IPS-NIHi7 (cell line): ENCODE measurements around the gene PRPF40B.
A peak's percentile ranks its signal among the peaks of the same experiment; 100 is the strongest.
"Not testable (repeated sequence)": the region's sequence is repeated elsewhere in the genome, so short reads cannot be mapped to it uniquely, and the experiment has no call there.

Experiments
- DNase-seq: peaks from one replicate; pipeline ENCODE4 v3.0.0; 2012; ENCODE audit warnings: mixed read lengths; ENCODE audit errors: extremely low spot score

PRPF40B gene

DNA sequence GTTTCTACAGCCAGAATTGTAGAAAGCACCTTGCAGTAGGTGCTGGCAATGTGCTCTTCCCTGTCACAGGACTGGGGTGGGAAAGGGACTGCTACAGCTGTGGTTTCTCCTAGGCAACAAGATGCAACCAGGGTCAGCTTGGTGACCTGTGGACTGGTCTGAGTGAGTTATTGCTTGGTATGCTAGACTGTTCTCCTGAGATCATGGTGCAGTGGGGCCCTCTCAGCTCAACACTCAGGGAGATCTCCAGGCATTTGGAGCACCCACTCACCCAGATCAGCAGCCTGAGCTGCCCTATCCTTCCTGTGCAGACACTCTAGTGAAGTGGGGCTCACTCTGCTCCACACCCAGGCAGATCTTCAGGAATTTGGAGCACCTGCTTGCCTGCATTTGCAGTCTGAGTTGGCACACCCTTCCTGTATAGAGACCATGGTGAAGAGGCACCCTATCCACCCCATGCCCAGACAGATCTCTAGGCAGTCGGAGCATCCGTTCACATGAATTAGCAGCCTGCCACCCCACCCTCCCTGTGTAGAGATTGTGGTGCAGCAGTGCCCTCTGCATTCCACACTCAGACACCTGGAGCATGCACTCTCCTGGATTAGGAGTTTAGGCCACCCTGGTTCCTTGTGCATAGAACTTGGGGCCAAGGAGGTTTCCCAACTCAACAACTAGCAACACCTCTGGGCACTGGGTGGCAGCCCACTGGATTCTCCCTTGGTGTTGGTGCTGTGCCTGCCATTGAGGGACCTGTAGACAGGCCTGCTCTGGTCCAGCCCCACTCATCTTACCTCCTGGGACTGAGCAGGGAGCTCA is 14.1 kb upstream of the PRPF40B start:
- DNase-seq: no peak

DNA sequence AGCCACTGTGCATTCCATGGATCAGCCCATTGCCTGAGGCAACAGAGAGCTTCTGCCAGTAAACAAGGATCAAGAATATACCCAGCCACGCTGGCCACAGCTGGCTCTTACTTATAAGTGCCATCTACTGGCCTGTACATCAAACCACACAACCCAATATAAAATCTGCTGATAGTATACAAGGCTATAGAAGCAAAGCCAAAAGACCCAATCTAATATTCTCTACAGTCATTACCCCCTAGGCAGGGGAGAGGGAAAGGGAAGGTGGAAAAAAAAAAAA is 13.5 kb upstream of the PRPF40B start:
- DNase-seq: no peak

DNA sequence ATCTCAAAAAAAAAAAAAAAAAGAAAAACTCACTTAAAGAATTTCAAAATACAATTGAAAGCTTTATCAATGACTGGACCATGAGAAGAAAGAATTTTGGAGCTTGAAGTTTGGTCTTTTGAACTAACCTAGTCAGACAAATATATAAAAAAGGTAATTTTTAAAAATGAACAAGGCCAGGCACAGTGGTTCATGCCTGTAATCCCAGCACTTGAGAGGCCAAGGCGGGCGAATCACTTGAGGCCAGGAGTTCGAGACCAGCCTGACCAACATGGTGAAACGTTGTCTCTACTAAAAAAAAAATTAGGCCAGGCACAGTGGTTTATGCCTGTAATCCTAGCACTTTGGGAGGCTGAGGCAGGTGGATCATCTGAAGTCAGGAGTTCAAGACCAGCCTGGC is 12.6 kb upstream of the PRPF40B start:
- DNase-seq: not testable (repeated sequence)

DNA sequence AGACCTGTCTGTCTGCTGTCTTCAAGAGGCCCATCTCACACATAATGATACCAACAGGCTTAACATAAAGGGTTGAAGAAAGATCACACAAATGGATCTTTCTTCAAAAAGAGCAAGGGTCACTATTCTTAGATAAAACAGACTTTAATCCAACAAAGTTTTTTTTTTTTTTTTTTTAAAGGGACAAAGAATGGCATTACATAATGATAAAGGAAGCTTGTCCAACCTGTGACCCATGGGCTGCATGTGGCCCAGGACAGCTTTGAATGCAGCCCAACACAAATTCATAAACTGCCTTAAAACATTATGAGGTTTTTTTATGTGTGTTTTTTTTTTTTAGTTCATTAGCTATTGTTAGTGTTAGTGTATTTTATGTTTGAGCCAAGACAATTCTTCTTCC is 11.2 kb upstream of the PRPF40B start:
- DNase-seq: no peak

DNA sequence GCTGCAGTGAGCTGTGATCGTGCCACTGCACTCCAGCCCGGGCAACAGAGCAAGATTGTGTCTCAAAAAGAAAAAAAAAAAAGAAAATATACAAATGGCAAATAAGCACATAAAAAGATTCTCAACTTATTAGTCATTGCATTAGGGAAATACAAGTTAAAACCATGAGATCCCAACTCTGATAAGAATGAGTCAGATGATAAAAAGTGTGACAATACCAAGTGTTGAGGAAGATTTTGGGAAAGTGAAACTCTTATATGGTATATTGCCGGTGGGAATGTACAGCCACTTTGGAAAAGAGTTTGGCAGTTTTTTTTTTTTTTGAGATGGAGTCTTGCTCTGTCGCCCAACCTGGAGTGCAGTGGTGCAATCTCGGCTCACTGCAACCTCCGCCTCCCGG is 7.6 kb upstream of the PRPF40B start:
- no peak for DNase-seq

DNA sequence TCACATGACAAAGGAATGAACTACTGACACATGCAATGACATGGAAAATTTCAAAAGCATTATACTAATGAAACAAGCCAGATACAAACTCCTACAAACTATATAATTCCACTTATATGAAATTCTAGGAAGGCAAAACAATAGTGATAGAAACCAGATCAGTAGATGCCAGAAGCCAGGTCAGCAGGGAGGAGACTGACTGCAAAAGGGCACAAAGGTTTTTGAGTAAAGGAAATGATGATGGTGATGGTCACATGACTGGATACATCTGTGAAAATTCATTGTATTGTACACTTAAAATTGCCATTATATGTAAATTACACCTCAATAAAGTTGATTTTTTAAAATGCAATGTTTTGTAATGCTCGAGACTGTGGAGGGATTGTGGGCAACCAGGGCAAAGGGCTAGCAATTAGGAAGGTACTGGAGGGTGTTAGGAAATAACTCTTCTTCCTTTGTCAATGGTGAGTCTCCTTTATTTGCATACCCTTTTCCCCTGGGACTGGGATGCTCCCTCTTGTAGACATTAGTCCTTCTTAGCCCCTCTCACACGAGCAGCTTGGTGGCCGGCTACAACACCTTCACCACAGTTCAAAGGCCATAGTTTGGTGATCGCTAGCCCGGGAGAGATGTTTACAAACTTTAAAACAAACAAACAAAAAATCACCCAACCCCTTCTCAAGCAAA is 6.7 kb upstream of the PRPF40B start:
- DNase-seq: no peak

DNA sequence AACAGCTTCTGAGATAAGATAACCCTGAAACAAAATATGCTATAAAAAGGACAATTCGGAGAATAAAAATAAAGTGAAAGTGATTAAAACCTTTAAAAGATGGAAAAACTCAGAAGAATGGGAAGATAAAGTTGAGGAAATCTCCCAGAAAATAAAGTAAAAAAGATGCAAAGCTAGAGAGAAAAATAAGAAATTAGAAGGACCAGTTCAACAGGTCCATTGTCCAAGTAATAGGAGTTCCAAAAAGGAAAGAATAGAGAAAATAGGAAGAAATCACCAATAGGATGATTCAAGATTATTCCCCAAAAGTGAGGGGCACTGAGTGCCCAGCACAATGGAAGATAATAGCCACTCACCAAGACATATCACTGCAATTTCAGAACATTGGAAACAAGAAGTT is 4.8 kb upstream of the PRPF40B start:
- no peak for DNase-seq

DNA sequence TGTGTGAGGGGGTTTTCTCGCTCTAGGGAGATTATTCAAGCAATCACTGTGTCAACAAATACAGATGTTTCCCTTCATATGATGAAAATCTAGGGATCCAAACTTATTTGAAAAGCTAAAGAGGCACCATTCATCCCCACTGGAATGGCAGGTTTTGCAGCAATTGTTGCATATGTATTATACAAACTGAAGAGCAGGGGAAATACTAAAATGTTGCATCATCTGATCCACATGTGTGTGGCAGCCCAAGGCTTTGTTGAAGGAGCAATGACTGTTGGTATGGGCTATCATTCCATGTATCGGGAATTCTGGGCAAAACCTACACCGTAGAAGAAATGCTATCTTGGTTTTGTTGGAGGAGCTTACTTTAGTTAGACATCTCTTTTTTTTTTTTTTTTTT is 4.1 kb upstream of the PRPF40B start:
- DNase-seq: no peak

DNA sequence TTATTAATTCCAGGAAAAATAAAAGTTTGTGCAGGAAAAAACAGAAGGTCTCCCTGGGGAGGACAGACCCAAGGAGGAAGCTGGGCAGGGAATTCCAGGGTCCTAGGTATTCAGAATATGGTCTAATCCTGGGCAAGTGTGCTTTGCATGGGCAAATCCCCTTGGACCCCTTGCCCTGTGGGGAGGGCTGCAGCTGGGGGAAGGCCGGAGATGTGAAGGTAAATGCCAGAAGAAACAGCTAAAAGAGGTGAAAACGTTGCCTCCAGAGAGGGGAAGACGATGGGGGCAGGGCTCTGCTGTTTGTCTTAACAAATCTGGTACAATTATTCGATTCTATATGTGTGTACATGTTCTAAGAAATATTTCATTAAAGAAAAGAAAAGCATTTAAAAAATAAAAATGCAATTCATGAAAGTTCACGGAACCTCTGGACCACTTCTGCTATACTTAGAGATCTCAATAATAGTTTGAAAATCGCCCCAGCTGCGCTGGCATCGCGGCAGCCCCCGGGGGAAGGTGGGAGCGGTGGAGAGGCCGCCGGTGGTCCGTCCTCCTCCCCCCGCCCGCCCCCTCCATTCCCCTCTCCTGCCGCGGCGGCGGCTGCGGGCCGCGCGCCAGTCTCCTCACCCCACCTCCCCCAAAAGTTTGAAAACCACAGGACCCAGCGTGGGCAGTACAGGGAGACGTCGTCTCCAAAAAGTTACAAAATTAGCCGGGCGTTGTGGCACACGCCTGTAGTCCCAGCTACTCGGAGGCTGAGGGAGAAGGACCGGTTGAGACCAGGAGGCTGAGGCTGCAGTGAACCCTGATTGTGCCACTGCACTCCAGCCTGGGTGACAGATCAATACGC is 1.5 kb upstream of the PRPF40B start:
- no peak for DNase-seq

DNA sequence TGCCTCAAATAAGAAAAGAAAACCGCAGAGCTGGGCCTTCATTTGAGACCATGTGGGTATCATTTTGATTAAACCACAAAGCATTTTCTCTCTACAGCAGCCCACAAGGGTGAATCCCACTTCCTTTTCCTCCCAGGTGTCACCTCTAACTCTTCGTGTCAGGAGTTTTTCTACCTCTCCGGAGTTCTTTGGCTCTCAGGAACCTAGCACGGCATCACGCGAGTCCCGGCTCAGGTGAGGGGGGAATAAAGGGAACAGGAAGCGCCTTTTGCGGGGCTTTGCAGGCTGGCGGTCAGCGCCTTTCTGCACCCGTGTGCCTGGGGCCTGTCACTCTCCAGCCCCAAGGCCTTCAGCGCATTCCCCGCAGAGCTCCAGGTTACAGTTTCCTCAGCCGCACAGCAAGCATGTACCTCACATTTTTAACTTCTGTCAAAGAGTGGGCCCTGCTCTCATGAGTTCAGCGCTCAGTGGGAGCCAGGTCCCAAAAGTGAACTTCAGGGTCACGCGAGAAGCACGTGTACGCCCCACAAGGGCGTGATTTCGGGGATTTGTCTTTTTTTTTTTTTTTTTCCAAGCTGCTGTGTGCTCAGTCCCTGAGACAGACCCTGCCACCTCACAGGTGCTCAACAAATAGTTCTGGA is 740 bp upstream of the PRPF40B start:
- DNase-seq: peak; percentile 60

DNA sequence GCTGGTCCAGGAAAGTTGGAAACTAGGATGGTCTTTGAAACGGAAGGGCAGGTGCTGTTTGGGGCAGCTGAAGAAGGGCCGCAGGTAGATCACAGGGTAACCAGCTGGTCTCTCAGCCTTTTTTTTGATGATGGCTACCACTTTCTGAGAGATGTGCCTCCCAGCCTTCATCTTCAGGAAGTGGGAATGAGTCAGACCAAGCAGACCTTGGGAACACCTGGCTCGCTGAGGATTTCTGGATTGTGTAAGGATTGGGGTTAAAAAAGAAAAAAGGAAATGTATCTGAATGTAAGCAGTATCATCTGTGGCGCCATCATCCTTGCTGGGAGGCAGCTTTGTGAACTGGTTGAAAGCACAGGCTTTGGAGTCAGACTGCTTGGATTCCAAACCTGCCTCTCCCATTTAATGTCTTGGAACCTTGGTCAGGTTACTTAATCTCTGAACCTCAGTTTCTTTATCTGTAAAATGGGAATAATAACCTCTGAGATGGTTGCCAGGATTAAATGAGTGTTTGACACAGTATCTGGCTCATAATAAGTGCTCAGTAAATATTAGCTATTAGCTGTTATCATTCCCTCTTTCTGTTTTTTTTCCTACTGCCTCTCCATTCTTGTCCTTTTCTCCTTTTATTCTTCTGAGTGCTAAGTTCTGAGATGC is 1.7 kb downstream of the PRPF40B start:
- no peak for DNase-seq

DNA sequence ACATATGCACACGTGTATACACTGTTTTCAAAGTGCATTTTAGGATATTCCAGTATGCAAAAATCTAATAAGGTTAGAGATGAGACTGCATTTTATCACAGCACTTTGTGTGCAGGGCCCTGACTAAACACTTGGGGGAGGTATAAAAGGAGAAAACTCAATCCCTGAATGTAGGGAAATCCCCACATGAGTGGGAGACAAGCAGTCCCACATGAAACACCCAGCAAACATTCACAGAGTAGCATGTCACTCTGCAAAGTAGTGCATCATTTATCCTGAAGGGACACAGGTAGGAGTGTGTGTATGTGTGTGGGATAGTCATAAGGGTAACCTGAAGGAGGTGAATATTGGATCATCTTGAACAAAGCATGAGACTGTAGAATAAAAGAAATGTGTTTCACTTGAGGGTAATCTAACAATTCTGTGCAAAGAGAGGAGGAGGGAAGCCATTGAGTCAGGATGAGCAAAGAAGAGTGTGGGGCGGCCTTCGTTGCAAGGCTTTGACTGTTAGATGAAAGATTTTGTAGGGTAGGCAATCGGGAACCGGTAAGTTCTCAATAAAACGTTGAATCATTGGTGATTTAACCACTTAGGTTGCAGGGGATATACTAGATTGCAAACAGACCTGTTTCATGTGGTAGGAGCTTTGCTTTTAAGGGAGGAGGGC is 2.9 kb downstream of the PRPF40B start:
- no peak for DNase-seq

DNA sequence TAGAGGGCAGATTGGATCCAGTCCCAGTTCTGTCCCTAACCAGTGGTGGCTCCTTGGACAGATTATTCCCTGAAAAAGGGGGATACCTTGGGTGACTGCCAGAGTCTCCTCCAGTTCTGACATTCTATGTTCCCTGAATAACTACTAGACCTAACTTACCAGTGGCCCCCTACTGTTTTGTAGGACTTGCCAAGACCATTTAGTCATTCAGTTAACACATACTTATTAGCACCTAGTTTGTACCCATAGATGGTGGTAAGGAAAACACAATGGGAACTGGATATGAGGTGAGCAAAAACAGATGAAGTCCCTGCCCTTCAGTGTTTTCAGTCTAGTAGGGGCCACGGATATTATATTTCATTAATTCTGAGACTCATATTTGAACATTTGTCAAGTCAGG is 3.5 kb downstream of the PRPF40B start:
- DNase-seq: no peak

DNA sequence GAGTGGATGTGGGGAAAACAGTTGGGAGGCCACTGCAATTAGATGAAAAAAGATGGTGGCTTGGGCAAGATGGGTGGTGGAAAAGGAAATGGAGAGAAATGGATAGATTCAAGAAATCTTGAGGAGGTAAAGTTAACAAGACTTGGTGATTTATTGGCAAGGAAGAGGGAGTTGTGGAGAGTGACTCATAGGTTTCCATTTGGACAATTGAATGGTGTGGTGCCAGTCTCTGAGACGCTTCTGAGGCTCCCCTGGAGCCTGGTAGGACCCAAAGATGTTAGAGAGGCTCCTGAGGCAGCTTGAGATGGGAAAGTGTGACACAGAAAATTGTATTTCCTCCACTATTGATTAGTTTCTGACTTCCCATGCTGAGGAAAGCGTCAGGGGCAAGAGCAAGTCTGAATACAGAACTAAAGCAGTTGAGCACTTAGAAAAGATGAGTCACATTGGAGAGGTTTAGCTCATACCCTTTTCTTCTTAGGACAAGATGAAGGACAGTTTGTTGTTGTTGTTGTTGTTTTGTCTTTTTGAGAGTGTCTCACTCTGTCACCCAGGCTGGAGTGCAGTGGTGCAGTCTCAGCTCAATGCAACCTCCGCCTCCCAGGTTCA is 4.5 kb downstream of the PRPF40B start:
- DNase-seq: no peak

DNA sequence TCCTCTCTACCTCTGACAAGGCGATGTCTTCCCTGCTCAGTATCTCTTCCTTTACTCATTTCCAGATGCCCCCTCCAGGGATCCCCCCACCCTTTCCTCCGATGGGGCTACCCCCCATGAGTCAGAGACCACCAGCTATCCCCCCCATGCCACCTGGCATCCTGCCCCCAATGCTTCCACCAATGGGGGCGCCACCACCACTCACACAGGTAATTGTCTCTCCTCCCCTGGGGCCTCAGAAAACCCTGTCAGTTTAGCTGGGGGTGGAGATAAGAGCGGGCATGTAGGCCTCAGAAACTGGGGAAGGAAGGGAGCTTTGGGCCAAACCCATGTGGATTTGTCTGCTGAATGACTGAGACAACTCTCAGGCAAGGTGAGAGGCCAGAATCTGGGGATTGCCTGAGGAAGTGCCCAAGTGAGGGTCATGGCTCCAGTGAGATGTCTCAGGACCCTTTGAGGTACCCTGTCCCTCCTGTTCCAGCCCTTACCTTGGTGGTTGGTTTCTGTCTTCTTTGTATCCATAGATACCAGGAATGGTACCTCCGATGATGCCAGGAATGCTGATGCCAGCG is 8.1 kb downstream of the PRPF40B start:
- DNase-seq: no peak

DNA sequence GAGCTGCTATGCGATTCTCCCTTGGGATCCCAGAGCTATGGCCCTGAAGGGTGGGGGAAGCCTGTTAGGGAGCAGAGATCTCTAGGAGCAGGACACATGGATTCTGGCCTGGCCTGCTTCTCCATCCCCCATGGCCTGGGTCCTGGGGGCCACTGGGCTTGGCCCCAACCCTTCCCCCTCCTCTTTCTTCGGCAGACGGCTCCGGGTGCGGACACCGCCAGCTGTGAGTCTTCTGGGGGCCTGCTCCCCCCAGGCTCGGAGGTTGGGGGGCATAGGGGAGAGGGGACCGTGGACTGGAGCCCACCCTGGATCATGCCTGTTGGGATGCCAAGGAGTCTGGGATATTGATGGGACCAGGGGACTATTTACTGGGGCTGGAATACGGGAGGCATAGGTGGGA is 9.0 kb downstream of the PRPF40B start:
- no peak for DNase-seq

DNA sequence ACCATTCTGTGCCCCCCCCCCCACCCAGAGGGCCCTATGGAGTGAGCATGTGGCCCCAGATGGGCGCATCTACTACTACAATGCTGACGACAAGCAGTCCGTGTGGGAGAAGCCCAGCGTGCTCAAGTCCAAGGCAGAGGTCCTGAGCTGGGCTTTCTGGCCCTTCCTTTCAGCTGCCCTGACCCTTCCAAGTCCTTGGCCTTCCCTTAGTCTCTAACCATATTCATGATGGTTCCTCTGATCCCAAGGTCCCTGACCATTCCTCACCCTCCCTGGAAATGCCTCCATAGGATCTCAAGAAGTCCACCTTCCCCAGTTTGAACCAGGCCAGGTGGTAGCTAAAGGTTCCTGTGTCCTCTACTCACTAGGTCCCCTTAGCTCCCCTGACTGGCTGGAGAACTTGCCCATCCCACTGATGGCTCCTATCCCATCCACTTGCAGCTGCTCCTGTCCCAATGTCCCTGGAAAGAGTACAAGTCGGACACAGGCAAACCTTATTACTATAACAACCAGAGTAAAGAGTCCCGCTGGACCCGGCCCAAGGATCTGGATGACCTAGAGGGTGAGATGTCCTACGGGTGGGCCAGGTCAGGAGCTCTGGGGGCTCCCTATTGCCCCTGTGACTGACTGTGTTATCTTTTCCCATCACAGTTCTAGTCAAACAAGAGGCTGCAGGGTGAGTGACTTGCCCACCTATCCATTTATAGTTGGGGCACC is 9.8 kb downstream of the PRPF40B start:
- DNase-seq: no peak

DNA sequence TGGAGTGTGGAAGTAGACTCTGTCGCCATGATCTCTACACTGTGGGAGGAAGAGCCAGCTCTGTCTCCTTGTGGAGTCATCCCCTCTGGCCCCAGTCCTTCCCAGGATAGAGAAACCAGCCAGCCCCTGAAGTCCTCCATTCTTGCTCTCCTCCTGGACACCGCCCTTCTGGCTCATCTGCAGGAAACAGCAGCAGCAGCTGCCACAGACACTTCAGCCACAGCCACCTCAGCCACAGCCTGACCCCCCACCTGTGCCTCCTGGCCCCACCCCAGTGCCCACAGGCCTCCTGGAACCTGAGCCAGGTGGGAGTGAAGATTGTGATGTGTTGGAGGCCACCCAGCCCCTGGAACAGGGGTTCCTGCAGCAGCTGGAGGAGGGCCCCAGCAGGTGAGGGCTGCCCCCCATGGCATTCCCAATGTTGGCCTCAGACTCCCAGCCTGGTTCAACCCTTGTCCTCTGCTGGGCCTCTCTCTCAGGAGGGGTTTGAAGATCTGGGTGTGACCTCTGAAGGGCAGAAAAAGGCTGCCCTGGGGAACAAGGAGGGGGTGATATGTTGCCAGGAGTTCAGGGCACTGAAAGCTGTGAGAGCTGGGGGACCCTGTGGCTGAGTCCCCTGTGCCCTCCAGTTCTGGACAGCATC is 10.5 kb downstream of the PRPF40B start:
- DNase-seq: no peak

DNA sequence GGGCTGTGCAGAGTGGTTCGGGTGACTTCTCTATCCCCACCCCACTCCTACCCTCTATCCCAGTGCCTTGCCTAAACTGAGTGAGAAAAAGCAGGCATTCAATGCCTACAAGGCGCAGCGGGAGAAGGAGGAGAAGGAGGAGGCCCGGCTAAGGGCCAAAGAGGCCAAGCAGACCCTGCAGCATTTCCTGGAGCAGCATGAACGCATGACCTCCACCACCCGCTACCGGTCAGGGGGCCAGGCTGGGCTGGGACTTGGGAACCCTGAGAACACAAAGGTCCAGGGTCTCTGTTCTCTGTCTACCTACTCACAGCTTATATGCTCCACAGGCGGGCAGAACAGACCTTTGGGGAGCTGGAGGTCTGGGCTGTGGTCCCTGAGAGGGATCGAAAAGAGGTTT is 11.7 kb downstream of the PRPF40B start:
- no peak for DNase-seq
